IPS-18c (cell line): ENCODE measurements around the gene RASGRF2.
"Not testable (repeated sequence)": the region's sequence is repeated elsewhere in the genome, so short reads cannot be mapped to it uniquely, and the experiment has no call there.

Experiments
- H3K4me3 ChIP-seq: 2 replicates; pipeline ENCODE4 v1.7.0; 2013; ENCODE audit warnings: low read depth, mild to moderate bottlenecking, low read length, moderate library complexity; ENCODE audit not compliant: insufficient read depth
- H3K9me3 ChIP-seq: one replicate; pipeline ENCODE4 v1.6.1; 2013; ENCODE audit warnings: mild to moderate bottlenecking, low read length, moderate library complexity; ENCODE audit not compliant: control insufficient read depth, insufficient read depth

RASGRF2 gene

GRCh38 chr5:81005708-81006107, 45.5 kb downstream of the RASGRF2 start:
- no peaks in the 10 kb centered on the region for H3K9me3 ChIP-seq
- no peak overlapping the region for H3K4me3 ChIP-seq

- H3K4me3 ChIP-seq = no peak overlapping the region
- H3K9me3 ChIP-seq = no peaks in the 10 kb centered on the region
These were observed 46.1 kb downstream of the RASGRF2 start for GRCh38 chr5:81006231-81006630.

- no peaks in the 10 kb centered on the region for H3K9me3 ChIP-seq
- no peak overlapping the region for H3K4me3 ChIP-seq
These were observed 46.9 kb downstream of the RASGRF2 start for GRCh38 chr5:81006947-81007636.

- no peak overlapping the region for H3K4me3 ChIP-seq
These were observed 47.5 kb downstream of the RASGRF2 start for GRCh38 chr5:81007637-81008027.

GRCh38 chr5:81010336-81011169, 50.4 kb downstream of the RASGRF2 start:
- Histone ChIP-seq H3K9me3 (no peaks in the 10 kb centered on the region), H3K4me3 (no peak overlapping the region)

More at GRCh38 chr5:81007637-81008027, 47.5 kb downstream of the RASGRF2 start:
- H3K9me3 ChIP-seq = no peaks in the 10 kb centered on the region

- Histone ChIP-seq H3K4me3 (no peak overlapping the region), H3K9me3 (no peaks in the 10 kb centered on the region)
These were observed 54.2 kb downstream of the RASGRF2 start for GRCh38 chr5:81014348-81014747.

GRCh38 chr5:81016116-81016515, 56.0 kb downstream of the RASGRF2 start:
- Histone ChIP-seq H3K4me3 (no peak overlapping the region), H3K9me3 (no peaks in the 10 kb centered on the region)

GRCh38 chr5:81017320-81017719, 57.2 kb downstream of the RASGRF2 start:
- H3K9me3 ChIP-seq = no peaks in the 10 kb centered on the region
- no peak overlapping the region for H3K4me3 ChIP-seq

GRCh38 chr5:81018608-81019007, 58.4 kb downstream of the RASGRF2 start:
- H3K4me3 ChIP-seq, H3K9me3 ChIP-seq: not testable (repeated sequence)

- H3K4me3 ChIP-seq = no peak overlapping the region
- H3K9me3 ChIP-seq = no peaks in the 10 kb centered on the region
These were observed 59.6 kb downstream of the RASGRF2 start for GRCh38 chr5:81019748-81020147.

- H3K9me3 ChIP-seq = no peaks in the 10 kb centered on the region
- H3K4me3 ChIP-seq = no peak overlapping the region
These were observed 60.5 kb downstream of the RASGRF2 start for GRCh38 chr5:81020478-81021167.

- H3K9me3 ChIP-seq = no peaks in the 10 kb centered on the region
- no peak overlapping the region; the same call in 1 of the 2 replicates for H3K4me3 ChIP-seq
These were observed 61.3 kb downstream of the RASGRF2 start for GRCh38 chr5:81021486-81021885.

- H3K9me3 ChIP-seq = no peaks in the 10 kb centered on the region
- H3K4me3 ChIP-seq = no peak overlapping the region
These were observed 62.0 kb downstream of the RASGRF2 start for GRCh38 chr5:81021951-81022687.

GRCh38 chr5:81022688-81023084, 62.5 kb downstream of the RASGRF2 start:
- H3K9me3 ChIP-seq = no peaks in the 10 kb centered on the region
- H3K4me3 ChIP-seq = no peak overlapping the region

- H3K9me3 ChIP-seq = no peaks in the 10 kb centered on the region
- no peak overlapping the region for H3K4me3 ChIP-seq
These were observed 63.3 kb downstream of the RASGRF2 start for GRCh38 chr5:81023261-81023970.

- Histone ChIP-seq H3K9me3 (peaks cover 5% of the 10 kb centered on the region), H3K4me3 (no peak overlapping the region)
These were observed 67.4 kb downstream of the RASGRF2 start for GRCh38 chr5:81027481-81028058.
